Muscle layer of colon (tissue), 2 donors: ENCODE results near the gene SVIL.
"Not testable (repeated sequence)": the region's sequence is repeated elsewhere in the genome, so short reads cannot be mapped to it uniquely, and the experiment has no call there.

Source experiments
- H3K27ac ChIP-seq: one replicate; pipeline ENCODE4 v1.7.0; 2013; ENCODE audit warnings: low read depth, mild to moderate bottlenecking, low read length, moderate library complexity
- H3K27me3 ChIP-seq, 2 donors: one replicate each; pipeline ENCODE4 v1.7.0; 2013; ENCODE audit warnings: low read length in 2 of 2, mild to moderate bottlenecking in 2 of 2; ENCODE audit not compliant: insufficient read depth in 2 of 2, control insufficient read depth in 1 of 2
- H3K36me3 ChIP-seq: one replicate; pipeline ENCODE4 v1.7.0; 2013; ENCODE audit warnings: mild to moderate bottlenecking, low read length; ENCODE audit not compliant: insufficient read depth
- H3K4me1 ChIP-seq: one replicate; pipeline ENCODE4 v1.7.0; 2013; ENCODE audit warnings: mild to moderate bottlenecking, low read length; ENCODE audit not compliant: insufficient read depth
- H3K4me3 ChIP-seq, 2 donors: one replicate each; pipeline ENCODE4 v1.7.0; 2013; ENCODE audit warnings: low read length in 2 of 2, low read depth in 1 of 2, mild to moderate bottlenecking in 1 of 2, moderate library complexity in 1 of 2
- H3K9ac ChIP-seq: one replicate; pipeline ENCODE4 v1.7.0; 2013; ENCODE audit warnings: low read length
- H3K9me3 ChIP-seq: one replicate; pipeline ENCODE4 v1.7.0; 2013; ENCODE audit warnings: mild to moderate bottlenecking, low read length
- donor health status: abdominal sarcoma.
- donor health status: Adenocarcinoma of cecum.

The SVIL gene

GRCh38 chr10:29596356-29596755 lies 38.4 kb downstream of the SVIL start:
- peaks cover 79% of the 10 kb centered on the region for H3K4me1 ChIP-seq
- H3K36me3 ChIP-seq, result peaks cover 11% of the 10 kb centered on the region
- H3K9me3 ChIP-seq, result no peaks in the 10 kb centered on the region
- H3K4me3 ChIP-seq, result no peak overlapping the region
- no peaks in the 10 kb centered on the region for H3K27me3 ChIP-seq
- no peak overlapping the region for H3K9ac ChIP-seq
- no peak overlapping the region for H3K27ac ChIP-seq

- Histone ChIP-seq H3K4me3 (no peak overlapping the region), H3K9ac (no peak overlapping the region), H3K27me3 (no peaks in the 10 kb centered on the region), H3K4me1 (peaks cover 79% of the 10 kb centered on the region), H3K36me3 (peaks cover 11% of the 10 kb centered on the region), H3K9me3 (no peaks in the 10 kb centered on the region), H3K27ac (peak overlapping the region; percentile 20)
These were observed 39.0 kb downstream of the SVIL start for GRCh38 chr10:29595636-29596225.

GRCh38 chr10:29595146-29595545 lies 39.6 kb downstream of the SVIL start:
- H3K27me3 ChIP-seq, result no peaks in the 10 kb centered on the region
- H3K4me1 ChIP-seq, result peaks cover 80% of the 10 kb centered on the region
- peak overlapping the region; percentile 20 for H3K27ac ChIP-seq

GRCh38 chr10:29591651-29591968 lies 43.2 kb downstream of the SVIL start:
- Histone ChIP-seq H3K9ac (no peak overlapping the region), H3K9me3 (no peaks in the 10 kb centered on the region), H3K27ac (peak overlapping the region; percentile 10), H3K27me3 (no peaks in the 10 kb centered on the region), H3K36me3 (peaks cover 7% of the 10 kb centered on the region), H3K4me3 (no peak overlapping the region), H3K4me1 (peaks cover 72% of the 10 kb centered on the region)

More at GRCh38 chr10:29595146-29595545, 39.6 kb downstream of the SVIL start:
- Histone ChIP-seq H3K9me3 (no peaks in the 10 kb centered on the region), H3K36me3 (peaks cover 11% of the 10 kb centered on the region), H3K9ac (no peak overlapping the region), H3K4me3 (no peak overlapping the region)

GRCh38 chr10:29590915-29591650 lies 43.7 kb downstream of the SVIL start:
- Histone ChIP-seq H3K9me3 (no peaks in the 10 kb centered on the region), H3K4me3 (no peak overlapping the region), H3K27me3 (no peaks in the 10 kb centered on the region), H3K36me3 (peaks cover 5% of the 10 kb centered on the region), H3K9ac (no peak overlapping the region), H3K4me1 (peaks cover 72% of the 10 kb centered on the region), H3K27ac (peak overlapping the region; percentile 10)

GRCh38 chr10:29588629-29589421 lies 45.9 kb downstream of the SVIL start:
- Histone ChIP-seq H3K4me3 (peak overlapping the region in 1 of 2 donors; percentile 19), H3K9ac (no peak overlapping the region), H3K27me3 (no peaks in the 10 kb centered on the region), H3K27ac (peak overlapping the region; percentile 49), H3K4me1 (peaks cover 78% of the 10 kb centered on the region), H3K9me3 (no peaks in the 10 kb centered on the region), H3K36me3 (no peaks in the 10 kb centered on the region)

GRCh38 chr10:29587750-29588628 lies 46.8 kb downstream of the SVIL start:
- peaks cover 78% of the 10 kb centered on the region for H3K4me1 ChIP-seq
- H3K27me3 ChIP-seq, H3K9ac ChIP-seq, H3K36me3 ChIP-seq, H3K4me3 ChIP-seq, H3K9me3 ChIP-seq: not testable (repeated sequence)
- peak overlapping the region; percentile 49 for H3K27ac ChIP-seq

GRCh38 chr10:29587102-29587749 lies 47.5 kb downstream of the SVIL start:
- peaks cover 78% of the 10 kb centered on the region for H3K4me1 ChIP-seq
- not testable (repeated sequence) for H3K9ac ChIP-seq, H3K27ac ChIP-seq, H3K9me3 ChIP-seq, H3K27me3 ChIP-seq, H3K36me3 ChIP-seq, H3K4me3 ChIP-seq

- no peaks in the 10 kb centered on the region for H3K9me3 ChIP-seq
- peaks cover 6% of the 10 kb centered on the region for H3K36me3 ChIP-seq
- H3K27ac ChIP-seq, result peak overlapping the region; percentile 66
- no peak overlapping the region for H3K9ac ChIP-seq
- H3K4me1 ChIP-seq, result peaks cover 75% of the 10 kb centered on the region
- no peaks in the 10 kb centered on the region for H3K27me3 ChIP-seq
- no peak overlapping the region for H3K4me3 ChIP-seq
These were observed 48.3 kb downstream of the SVIL start for GRCh38 chr10:29586509-29586908.

- H3K9me3 ChIP-seq, result no peaks in the 10 kb centered on the region
- H3K27ac ChIP-seq, result peak overlapping the region; percentile 76
- no peak overlapping the region for H3K9ac ChIP-seq
- no peaks in the 10 kb centered on the region for H3K27me3 ChIP-seq
- peaks cover 6% of the 10 kb centered on the region for H3K36me3 ChIP-seq
- peaks cover 66% of the 10 kb centered on the region for H3K4me1 ChIP-seq
- H3K4me3 ChIP-seq, result no peak overlapping the region
These were observed 49.2 kb downstream of the SVIL start for GRCh38 chr10:29585488-29585976.
